SU-DHL-6 (cell line): ENCODE results near the gene FAIM2.

Source experiments
- H2AFZ ChIP-seq: fragments of 200-600 bp; sonication (generic); 2 replicates; pipeline ENCODE4 v1.6.1; 2014; ENCODE audit warnings: low read depth, mild to moderate bottlenecking, moderate library complexity, mixed read lengths, antibody characterized with exemption, low read length; ENCODE audit not compliant: severe bottlenecking
- H3F3A ChIP-seq: fragments of 200-600 bp; shearing (Covaris generic); 2 replicates; pipeline ENCODE4 v1.6.0; 2016; ENCODE audit warnings: antibody characterized with exemption, mild to moderate bottlenecking; ENCODE audit not compliant: insufficient read depth
- H3K27ac ChIP-seq: fragments of 200-600 bp; sonication (generic); 2 replicates; pipeline ENCODE4 v1.5.1; 2016; ENCODE audit warnings: low read depth, mild to moderate bottlenecking, low read length, moderate library complexity, mixed read lengths
- H3K27me3 ChIP-seq: fragments of 200-600 bp; sonication (generic), shearing (Covaris generic); 2 replicates; pipeline ENCODE4 v1.6.0; 2014; ENCODE audit warnings: mild to moderate bottlenecking, low read length
- H3K36me3 ChIP-seq: fragments of 200-600 bp; sonication (generic); 2 replicates; pipeline ENCODE4 v1.6.1; 2014; ENCODE audit warnings: mild to moderate bottlenecking, low read length, mixed read lengths
- H3K4me2 ChIP-seq: fragments of 300-600, 200-600 bp; shearing (Covaris generic), sonication (generic); 2 replicates; pipeline ENCODE4 v1.6.0; 2014; ENCODE audit warnings: low read length, low read depth, mild to moderate bottlenecking; ENCODE audit not compliant: poor library complexity, severe bottlenecking
- H3K4me3 ChIP-seq: fragments of 200-600 bp; sonication (generic); 2 replicates; pipeline ENCODE4 v1.5.1; 2014; ENCODE audit warnings: antibody characterized with exemption, low read length, mild to moderate bottlenecking, mixed read lengths; ENCODE audit not compliant: insufficient read depth, poor library complexity, severe bottlenecking
- H3K79me2 ChIP-seq: fragments of 200-600 bp; sonication (generic); 2 replicates; pipeline ENCODE4 v1.6.1; 2014; ENCODE audit warnings: mild to moderate bottlenecking, low read length, moderate library complexity; ENCODE audit not compliant: insufficient read depth
- H3K9ac ChIP-seq: fragments of 200-600 bp; sonication (generic); 2 replicates; pipeline ENCODE4 v1.7.0; 2014; ENCODE audit warnings: mild to moderate bottlenecking, low read length
- H3K9me2 ChIP-seq: fragments of 200-600 bp; sonication (generic); replicated peaks from 2 replicates; pipeline ENCODE4 v1.6.1; 2014; ENCODE audit warnings: low read length; ENCODE audit not compliant: insufficient read depth
- H3K9me3 ChIP-seq: fragments of 200-600 bp; sonication (generic); 2 replicates; pipeline ENCODE4 v1.6.1; 2014; ENCODE audit warnings: low read length, mixed read lengths; ENCODE audit not compliant: insufficient read depth
- H4K20me1 ChIP-seq: fragments of 200-600 bp; sonication (generic); 2 replicates; pipeline ENCODE4 v1.6.1; 2014; ENCODE audit warnings: low read depth, mild to moderate bottlenecking, antibody characterized with exemption, low read length, moderate library complexity, mixed read lengths
- EZH2phosphoT487 ChIP-seq: fragments of 200-600 bp; sonication (generic), shearing (Covaris generic); conservative IDR thresholded peaks from 2 replicates; pipeline ENCODE4 v1.6.1; 2018; ENCODE audit warnings: mild to moderate bottlenecking, antibody characterized with exemption, low read length, moderate library complexity, mixed read lengths
- TF ChIP-seq, protein P1 (sequence below): fragments of 200-600 bp; sonication (generic); IDR thresholded peaks from one replicate; pipeline ENCODE4 v1.5.1; 2017; ENCODE audit warnings: antibody characterized with exemption, mild to moderate bottlenecking, low read length, moderate library complexity; ENCODE audit not compliant: insufficient read depth, poor library complexity, severe bottlenecking

FAIM2 gene

DNA sequence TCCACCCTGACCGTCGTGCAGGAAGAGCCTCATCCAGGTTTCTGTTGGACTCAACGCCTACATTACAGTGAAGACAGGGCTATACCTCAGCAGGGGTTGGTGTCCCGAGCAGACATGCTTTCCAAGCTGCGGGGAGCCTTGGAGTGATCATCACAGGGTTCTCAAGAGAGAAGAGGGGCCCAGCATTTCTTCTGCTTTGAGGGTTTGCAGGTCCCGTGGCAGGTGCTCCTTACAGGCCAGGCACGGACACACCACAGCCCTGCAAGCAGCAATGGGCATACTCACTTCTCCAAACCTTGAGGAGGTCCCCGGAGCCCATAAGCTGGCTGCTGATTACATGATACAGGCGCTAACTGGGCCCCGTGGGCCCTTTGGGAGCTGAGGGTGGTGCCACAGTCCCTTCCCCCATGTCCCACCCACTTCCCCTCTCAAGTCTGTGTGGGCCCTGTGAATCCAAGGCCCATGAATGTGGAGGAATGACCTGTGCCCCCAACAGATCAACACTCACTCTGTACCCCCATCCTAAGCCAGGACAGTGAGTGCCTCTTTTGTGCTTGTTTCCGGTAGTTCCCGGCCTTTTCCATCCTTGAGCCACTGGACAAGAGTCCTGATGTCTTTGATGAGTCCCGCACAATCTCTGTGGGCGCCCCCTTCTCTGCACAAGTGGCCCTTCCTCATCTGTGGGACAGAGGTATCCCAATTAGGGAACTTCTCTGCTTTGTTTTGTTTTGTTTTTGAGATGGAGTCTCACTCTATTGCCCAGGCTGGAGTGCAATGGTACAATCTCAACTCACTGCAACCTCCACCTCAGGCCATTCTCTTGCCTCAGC is 47.9 kb upstream of the FAIM2 start:
- no peaks in the 10 kb centered on the region for H3K27me3 ChIP-seq
- no peak overlapping the region for H3K4me2 ChIP-seq
- no peak overlapping the region for H3K9ac ChIP-seq
- no peaks in the 10 kb centered on the region for H3K9me2 ChIP-seq
- no peaks in the 10 kb centered on the region for H3K36me3 ChIP-seq
- no peaks in the 10 kb centered on the region for H4K20me1 ChIP-seq
- H3K4me3 ChIP-seq, result no peak overlapping the region
- H3K79me2 ChIP-seq, result no peaks in the 10 kb centered on the region
- H3K27ac ChIP-seq, result no peak overlapping the region
- no peak for TF ChIP-seq EZH2phosphoT487
- TF ChIP-seq, protein P1, sequence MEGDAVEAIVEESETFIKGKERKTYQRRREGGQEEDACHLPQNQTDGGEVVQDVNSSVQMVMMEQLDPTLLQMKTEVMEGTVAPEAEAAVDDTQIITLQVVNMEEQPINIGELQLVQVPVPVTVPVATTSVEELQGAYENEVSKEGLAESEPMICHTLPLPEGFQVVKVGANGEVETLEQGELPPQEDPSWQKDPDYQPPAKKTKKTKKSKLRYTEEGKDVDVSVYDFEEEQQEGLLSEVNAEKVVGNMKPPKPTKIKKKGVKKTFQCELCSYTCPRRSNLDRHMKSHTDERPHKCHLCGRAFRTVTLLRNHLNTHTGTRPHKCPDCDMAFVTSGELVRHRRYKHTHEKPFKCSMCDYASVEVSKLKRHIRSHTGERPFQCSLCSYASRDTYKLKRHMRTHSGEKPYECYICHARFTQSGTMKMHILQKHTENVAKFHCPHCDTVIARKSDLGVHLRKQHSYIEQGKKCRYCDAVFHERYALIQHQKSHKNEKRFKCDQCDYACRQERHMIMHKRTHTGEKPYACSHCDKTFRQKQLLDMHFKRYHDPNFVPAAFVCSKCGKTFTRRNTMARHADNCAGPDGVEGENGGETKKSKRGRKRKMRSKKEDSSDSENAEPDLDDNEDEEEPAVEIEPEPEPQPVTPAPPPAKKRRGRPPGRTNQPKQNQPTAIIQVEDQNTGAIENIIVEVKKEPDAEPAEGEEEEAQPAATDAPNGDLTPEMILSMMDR, result no peak
- H2AFZ ChIP-seq, result no peak overlapping the region
- no peaks in the 10 kb centered on the region for H3F3A ChIP-seq
- no peaks in the 10 kb centered on the region for H3K9me3 ChIP-seq

DNA sequence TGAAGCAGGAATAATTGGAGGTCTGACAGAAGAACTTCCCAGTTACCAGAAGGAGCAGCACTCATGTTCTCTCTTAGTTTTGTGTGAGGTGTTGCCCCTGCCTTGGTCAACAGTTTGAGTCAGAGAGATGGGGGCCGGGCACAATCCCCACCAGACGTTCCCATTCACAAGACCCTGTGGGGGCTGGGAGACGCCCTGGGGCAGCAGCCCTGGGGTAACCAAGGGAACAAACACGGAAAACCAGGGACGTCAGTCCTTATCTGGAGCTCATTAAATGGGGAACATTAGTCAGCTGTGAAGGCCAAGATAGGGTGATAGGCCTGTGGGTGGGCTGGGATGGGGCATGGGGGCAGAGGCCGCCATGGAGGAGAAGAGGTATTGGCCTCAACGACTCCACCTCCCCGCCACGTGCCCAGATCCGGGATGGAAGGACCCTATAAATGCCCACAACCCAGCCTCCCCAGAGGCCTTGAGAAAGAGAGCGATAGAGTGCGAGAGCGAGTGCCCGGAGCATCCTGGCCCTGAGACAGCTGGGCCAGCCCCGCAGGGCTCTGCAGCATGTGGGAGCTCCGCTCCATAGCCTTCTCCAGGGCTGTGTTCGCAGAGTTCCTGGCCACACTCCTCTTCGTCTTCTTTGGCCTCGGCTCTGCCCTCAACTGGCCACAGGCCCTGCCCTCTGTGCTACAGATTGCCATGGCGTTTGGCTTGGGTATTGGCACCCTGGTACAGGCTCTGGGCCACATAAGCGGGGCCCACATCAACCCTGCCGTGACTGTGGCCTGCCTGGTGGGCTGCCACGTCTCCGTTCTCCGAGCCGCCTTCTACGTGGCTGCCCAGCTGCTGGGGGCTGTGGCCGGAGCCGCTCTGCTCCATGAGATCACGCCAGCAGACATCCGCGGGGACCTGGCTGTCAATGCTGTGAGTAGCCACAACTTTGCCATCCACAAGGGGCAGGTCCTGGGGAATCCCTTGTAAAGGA is 46.9 kb upstream of the FAIM2 start, which contains the start of gene AQP2:
AQP2 (plus strand) TSS at position 465 of the 979 bp plus-strand sequence; CDS start at position 559, 94 bp downstream.
- no peak within 1 kb of the TSS for H3K27ac ChIP-seq
- no peaks in the 10 kb centered on the region for H3K27me3 ChIP-seq
- H3K36me3 ChIP-seq, result no peaks in the 10 kb centered on the region
- no peaks in the 10 kb centered on the region for H4K20me1 ChIP-seq
- H3K79me2 ChIP-seq, result no peaks in the 10 kb centered on the region
- H3K9me2 ChIP-seq, result no peaks in the 10 kb centered on the region
- no peaks in the 10 kb centered on the region for H3F3A ChIP-seq
- H3K9me3 ChIP-seq, result no peaks in the 10 kb centered on the region
- H3K4me3 ChIP-seq, result no peak within 1 kb of the TSS
- H2AFZ ChIP-seq, result no peak within 1 kb of the TSS
- H3K4me2 ChIP-seq, result no peak within 1 kb of the TSS
- TF ChIP-seq, protein P1, result no peak
- TF ChIP-seq EZH2phosphoT487, result no peak
- H3K9ac ChIP-seq, result no peak within 1 kb of the TSS

DNA sequence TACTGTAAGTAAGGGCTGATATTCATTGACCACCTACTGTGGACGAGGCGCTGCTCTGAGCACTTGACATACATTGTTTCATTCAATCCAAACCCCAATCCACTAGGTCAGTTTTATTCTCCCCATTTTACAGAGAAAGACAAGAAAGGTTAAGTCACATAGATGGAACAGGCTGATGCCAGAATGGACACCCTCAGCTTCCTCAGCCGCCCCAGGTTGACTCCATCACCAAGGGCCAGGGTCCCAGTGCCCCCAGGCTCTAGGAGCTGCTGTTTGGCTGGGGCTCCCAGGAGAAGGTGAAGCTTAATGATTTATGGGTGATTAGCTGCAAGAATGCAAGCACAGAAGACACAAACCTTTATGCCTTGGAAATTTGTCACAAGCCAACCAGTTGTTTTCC is 46.2 kb upstream of the FAIM2 start:
- Histone ChIP-seq H3K27ac (no peak overlapping the region), H3K9me2 (no peaks in the 10 kb centered on the region), H3K9ac (no peak overlapping the region), H3F3A (no peaks in the 10 kb centered on the region), H3K79me2 (no peaks in the 10 kb centered on the region), H3K9me3 (no peaks in the 10 kb centered on the region), H4K20me1 (no peaks in the 10 kb centered on the region), H3K4me2 (no peak overlapping the region), H3K4me3 (no peak overlapping the region), H2AFZ (no peak overlapping the region), H3K27me3 (no peaks in the 10 kb centered on the region), H3K36me3 (no peaks in the 10 kb centered on the region)
- no peak for TF ChIP-seq EZH2phosphoT487
- TF ChIP-seq, protein P1, result no peak
